NCI-H524 (cell line): Measurements from ENCODE around the gene COG7.
A peak's percentile ranks its signal among the peaks of the same experiment; 100 is the strongest.
"Not testable (repeated sequence)": the region's sequence is repeated elsewhere in the genome, so short reads cannot be mapped to it uniquely, and the experiment has no call there.

Experiments
- DNase-seq, 2 experiments: peaks; one replicate each; lab custom pipeline; 2025; lab: John Stamatoyannopoulos, UW

The COG7 gene

DNA sequence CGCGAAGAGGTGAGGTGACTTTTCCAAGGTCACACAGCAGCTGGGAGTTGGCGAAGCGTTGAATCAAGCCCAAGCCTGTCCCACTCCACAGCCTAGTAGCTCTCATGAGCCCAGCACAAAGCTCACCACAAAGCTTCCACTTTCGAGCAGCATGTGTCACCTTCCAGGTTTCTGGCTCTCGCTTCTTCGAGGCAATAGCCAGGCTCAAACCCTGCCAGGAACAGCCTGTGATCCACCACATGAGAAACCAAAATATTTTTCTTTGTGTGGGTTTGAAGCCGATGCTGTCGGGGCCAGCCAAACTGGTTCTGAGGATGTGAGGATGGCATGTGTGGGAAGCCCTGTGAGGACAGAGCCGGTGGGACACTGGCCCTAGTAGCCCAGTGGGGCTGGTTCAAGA, 68.1 kb downstream of the COG7 start:
- no peak for DNase-seq

DNA sequence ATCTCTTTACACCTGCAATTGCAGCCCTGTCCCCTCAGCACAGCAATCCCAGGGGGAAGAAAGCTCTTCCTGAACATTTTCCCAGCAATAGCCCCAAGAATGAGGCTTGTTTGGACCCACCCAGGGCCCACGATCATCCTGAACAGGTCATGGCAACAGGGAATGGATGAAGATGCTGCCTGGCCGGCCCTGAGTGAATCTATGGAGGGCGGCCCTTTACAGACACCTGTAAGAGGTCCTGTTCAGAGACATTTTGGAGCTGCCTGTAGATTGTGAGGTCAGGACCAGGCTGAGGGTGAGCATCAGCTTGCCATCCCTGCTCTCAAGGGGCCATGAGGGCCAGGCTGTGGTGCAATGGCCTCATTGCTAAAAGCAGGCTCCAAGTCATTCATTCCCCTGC, 69.1 kb downstream of the COG7 start:
- DNase-seq: no peak

DNA sequence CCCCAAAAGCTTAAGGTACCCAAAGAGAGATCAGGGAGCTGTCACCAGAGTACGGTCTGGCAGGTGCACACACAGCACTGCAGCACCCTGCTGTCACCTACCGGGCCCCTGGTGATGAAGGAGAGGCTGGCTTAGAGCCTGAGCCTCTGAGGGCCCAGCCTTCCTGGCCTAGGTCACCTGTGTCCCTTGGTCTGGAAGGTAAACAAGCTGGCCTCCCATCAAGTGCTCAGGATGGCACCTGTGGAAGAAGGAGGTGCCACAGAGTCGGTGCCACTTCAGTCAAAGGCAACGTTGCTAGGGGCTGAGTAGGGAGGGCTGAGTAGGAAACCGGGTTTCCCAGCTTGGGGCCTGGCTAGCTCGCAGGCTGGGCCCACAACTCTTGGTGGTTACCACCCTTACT, 70.7 kb downstream of the COG7 start:
- DNase-seq: no peak

DNA sequence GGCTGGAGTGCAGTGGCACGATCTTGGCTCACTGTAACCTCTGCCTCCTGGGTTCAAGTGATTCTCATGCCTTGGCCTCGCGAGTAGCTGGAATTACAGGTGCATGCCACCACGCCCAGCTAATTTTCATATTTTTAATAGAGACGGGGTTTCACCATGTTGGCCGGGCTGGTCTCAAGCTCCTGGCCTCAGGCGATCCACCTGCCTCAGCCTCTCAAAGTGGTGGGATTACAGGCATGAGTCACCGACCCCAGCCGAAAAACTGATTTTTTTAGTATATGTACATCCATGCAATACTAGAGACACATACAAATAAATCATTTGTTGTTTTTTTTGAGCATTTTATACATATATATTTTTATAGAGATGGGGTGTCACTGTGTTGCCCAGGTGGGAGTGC, 71.3 kb downstream of the COG7 start:
- DNase-seq: not testable (repeated sequence)

DNA sequence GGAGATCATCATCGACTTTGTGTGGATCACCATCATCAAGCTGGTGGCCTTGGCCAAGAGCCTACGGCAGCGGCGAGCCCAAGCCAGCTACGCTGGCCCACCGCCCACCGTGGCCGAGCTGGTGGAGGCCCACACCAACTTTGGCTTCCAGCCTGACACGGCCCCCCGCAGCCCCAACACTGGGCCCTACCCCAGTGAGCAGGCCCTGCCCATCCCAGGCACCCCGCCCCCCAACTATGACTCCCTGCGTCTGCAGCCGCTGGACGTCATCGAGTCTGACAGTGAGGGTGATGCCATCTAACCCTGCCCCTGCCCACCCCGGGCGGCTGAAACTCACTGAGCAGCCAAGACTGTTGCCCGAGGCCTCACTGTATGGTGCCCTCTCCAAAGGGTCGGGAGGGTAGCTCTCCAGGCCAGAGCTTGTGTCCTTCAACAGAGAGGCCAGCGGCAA, 72.5 kb downstream of the COG7 start:
- no peak for DNase-seq

DNA sequence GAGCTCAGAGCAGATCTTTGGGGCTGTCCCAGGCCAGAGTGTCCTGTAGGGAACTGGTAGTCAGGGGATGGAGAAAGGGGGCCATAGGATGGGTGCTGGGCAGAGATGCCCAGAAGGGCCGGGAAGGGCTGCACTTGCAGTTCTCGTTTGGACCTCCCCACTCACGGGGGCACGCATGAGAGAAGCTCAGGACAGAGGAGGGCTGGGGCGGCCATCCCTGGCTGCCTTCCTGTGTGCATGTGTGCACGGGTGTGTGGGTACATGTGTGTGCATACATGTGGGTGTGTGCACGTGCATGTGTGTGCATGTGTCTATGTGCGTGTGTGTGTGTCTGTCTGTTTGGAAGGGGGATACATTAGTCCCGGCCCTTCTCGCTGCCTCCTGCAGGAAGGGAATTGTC, 73.3 kb downstream of the COG7 start:
- no peak for DNase-seq

DNA sequence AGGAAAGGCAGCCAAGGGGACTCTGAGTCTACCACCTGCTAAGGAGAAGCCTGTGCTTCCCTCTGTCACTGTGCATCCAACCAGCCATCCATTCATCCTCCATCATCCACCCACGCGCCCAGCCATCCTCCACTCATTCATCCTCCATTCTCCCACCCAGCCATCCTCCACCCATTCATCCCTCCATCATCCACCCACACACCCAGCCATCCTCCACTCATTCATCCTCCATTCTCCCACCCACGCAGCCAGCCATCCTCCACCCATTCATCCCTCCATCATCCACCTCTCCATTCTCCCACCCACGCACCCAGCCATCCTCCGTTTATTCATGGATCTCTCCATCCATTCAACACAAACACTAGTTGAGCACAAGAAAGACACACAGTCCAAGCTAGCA, 74.1 kb downstream of the COG7 start:
- no peak for DNase-seq

DNA sequence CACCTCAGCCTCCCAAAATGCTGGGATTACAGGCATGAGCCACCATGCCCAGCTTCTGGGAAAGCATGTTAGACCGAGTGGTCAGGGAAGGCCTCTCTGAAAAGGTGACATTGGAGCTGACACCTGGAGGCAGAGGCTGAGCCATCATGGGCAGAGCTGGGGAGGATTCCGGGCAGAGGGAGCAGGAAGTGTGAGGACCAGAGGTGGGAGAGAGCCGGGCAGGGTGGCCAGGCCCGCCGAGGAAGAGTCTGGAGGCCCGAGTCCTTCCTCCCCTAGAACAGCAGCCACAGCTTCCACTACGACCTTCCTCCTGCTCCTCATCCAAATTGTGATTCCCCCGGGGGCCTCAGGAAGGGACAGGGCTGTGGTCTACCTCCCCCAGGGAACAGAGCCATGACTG, 74.7 kb downstream of the COG7 start:
- no peak for DNase-seq

DNA sequence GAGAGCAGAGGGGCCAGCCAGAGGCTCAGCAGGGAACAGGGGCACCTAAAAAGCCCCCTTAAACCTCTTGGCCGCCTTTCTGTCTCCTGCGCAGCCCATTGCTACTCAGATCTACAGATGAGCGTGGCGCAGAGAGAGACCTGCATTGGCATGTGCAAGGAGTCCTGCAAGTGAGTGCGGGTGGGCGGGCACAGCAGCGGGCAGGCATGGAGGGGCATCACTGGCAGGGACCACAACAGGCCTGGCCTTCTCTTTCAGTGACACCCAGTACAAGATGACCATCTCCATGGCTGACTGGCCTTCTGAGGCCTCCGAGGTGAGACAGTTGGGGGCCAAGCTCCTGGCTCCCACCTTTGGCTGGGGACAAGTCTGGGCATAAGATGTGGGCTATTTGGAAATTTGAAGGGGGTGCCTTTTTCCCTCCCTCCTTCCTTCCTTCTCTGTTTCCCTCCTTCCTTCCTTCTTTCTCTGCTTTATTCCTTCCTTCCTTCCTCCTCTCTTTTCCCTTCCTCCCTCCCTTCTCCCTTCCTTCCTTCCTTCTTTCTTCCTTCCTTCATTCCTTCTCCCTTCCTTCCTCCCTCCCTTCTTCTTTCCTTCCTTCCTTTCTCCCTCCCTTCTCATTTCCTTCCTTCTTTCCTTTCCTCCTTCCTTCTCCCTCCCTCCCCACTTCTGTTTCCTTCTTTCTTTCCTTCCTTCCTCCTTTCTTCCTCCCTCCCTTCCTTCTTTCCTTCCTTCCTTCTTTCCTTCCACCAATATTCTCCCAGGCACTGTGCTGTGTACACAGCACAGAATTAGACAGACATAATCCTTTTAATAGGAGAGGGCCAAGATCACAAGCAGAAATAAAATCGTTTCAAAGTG, 75.7 kb downstream of the COG7 start:
- no peak for DNase-seq

DNA sequence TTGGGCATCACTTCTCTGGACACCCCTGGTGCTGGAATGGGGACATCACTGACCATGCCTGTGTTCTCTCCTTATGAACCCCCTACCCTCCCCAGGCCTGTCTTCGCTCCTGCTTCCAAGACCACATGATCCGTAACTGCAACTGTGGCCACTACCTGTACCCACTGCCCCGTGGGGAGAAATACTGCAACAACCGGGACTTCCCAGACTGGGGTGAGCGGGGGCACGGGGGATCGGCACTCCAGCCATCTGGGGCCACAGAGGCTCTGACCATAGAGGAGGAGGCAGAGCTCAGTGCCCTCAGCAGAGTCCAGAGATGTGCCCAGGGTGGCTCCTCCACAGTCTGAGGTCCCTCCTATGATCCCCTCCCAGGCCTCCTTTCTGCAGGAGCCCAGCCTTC, 77.3 kb downstream of the COG7 start:
- no peak for DNase-seq

DNA sequence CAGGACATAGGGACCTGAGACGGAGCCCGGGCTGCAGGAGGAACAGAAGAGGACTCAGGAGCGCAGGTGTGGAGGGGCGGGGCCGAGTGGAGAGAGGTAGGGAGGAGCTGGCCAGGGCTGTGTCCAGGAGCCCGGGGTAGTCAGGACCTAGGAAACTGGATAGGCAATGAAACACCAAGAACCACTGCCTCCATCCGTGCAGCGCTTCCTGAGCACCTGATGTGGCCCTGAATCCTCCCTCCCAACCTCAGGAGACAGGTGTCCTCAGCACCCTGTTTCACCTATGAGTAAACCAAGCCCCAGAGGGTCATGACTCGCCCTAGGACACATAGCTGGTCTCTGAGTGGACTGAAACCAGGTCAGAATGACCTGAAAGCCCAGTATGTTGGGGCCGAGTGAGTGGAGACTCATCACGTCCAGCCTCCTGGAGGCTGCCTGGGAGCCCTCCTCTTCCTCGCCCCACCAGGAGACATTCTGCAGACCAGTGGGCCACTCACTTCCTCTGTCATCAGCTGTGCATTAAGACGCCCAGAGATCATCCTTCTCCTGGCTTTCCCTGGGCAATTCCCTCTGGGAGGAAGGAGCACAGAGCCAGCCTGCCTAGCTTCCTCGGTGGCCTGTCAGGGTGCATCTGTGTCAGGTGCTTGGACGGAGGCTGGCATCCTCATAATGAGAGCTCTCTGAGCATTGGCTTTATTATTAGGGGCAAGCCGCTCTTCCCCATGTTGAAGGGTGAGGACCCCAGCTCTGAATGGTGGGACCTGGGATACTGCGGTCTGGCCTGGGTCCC, 78.1 kb downstream of the COG7 start:
- DNase-seq: no peak

DNA sequence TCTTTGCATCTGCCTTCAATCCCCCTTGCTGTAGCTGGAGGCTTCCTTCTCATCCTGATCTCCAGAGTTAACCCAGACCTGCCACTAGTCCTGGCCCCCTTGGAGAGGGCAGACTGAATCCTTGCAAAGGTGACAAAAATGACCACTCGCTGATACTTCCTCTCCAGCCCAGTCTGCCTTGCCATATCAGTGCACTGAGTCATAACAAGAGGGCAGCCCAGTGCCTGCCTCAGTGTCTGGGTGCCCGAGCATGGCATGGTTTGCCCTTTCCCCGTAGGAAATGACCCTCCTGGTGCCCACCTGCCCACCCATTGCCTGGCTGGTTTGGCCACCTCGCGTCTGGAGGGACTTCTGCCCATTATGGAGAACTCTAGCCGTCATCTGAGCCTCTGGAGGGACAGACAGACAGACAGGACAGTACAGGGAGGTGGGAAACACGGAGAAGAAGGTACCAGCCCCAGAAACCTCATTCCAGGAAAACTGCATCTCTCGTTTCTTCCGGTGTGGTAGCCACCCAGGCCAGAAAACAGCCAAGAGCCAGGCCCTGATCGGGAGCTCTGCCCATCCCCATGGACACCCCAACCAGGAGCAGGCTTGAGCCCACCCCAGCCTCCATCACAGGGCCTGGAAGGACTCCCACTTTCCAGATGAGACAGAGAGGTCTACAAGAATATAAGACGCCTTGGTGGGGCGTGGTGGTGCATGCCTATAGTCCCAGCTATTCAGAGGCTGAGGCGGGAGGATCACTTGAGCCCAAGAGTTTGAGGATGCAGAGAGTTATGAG, 79.4 kb downstream of the COG7 start:
- no peak for DNase-seq

DNA sequence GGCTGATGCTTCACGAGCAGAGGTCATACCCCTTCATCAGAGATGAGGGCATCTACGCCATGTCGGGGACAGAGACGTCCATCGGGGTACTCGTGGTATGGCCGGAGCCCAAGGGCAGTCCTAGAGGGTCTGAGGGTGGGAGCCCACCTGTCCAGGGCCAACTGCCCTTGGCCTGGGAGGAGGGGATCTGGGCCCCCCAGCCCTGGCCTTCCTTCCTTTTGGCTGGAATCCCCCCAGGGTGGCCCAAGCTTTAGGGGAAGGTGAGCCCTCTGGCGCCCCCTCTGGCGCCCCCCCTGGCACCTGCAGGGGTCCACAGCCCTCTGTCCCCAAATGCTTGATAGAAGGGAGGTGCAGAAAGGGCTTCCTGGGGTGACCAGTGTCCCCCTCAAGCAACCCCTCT, 81.6 kb downstream of the COG7 start:
- DNase-seq: no peak

DNA sequence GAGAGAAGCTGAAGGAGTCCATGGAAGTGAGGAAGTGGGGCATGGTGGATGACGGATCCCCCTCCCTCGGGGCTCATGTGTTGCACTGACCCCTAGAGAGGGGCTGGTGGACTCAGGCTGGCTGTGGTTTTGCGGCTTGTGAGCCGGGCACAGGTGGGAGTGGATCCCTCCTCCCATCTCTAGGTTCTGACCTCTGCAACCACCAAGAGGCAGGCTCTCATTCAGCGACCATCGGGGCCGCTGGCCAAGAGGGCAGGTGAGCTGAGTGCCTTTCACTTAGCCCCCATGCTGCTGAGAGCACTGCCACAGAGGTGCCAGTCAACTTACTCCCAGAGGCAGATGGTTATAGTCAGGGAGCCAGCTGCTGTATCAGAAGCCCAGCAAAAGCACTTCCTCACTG, 83.6 kb downstream of the COG7 start:
- DNase-seq: no peak

DNA sequence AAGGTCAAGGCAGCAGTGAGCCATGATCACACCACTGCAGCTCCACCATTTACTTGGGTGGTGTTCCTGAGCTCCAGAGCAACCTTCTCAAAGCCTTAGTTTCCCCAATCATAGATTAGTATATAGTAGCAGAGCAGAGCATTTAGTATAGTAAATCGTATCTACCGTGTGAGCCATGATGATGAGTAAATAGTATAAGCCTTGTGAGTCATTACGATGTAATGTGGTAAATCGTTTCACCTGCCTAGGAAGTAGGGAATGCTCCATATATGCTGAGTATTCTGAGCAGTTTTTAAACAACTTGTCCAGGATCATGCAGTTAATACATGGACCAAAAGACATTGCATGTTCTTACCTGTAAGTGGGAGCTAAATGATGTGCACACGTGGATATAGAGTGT, 84.5 kb downstream of the COG7 start:
- no peak for DNase-seq

DNA sequence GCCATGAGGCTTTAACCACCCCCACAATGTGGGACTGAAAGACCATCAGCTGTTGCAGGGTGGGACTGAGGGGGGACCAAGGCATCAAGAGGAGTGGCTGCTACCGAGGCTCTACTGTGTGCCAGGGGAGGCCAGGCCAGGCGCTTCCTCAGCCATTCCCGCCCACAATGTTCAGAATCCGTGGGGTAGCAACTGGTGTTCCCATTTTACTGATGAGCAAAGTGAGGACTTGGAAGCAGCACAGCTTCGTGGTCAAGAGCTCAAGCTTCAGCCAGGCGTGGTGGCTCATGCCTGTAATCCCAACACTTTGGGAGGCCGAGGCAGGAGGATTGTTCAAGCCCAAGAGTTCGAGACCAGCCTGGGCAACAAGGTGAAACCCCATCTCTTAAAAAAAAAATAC, 85.0 kb downstream of the COG7 start:
- no peak for DNase-seq

DNA sequence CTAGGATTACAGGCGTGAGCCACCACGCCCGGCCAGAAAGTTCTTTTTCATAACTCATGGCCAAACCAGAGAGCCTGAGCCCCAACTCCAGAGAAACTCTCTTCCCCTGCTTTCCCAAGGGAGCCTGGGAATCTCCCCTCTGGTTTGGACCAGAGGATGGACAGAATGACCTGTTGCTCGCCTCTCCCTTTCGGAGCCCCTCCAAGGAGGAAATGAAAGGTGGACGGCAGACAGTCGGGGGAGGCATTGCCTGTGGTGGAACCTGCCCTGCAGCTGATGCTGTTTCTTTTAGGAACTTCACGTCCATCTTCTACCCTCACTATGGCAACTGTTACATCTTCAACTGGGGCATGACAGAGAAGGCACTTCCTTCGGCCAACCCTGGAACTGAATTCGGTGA, 85.4 kb downstream of the COG7 start:
- no peak for DNase-seq

DNA sequence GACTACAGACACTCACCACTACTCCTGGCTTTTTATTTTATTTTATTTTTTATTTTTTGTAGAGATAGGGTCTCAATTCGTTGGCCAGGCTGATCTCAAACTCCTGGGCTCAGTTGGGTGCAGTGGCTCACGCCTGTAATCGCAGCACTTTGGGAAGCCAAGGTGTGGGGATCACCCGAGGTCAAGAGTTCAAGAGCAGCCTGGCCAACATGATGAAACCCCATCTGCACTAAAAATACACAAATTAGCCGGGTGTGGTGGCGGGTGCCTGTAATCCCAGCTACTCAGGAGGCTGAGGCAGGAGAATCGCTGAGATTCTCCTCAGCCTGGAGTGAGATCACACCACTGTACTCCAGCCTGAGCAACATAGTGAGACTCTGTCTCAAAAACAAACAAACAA, 86.6 kb downstream of the COG7 start:
- not testable (repeated sequence) for DNase-seq

DNA sequence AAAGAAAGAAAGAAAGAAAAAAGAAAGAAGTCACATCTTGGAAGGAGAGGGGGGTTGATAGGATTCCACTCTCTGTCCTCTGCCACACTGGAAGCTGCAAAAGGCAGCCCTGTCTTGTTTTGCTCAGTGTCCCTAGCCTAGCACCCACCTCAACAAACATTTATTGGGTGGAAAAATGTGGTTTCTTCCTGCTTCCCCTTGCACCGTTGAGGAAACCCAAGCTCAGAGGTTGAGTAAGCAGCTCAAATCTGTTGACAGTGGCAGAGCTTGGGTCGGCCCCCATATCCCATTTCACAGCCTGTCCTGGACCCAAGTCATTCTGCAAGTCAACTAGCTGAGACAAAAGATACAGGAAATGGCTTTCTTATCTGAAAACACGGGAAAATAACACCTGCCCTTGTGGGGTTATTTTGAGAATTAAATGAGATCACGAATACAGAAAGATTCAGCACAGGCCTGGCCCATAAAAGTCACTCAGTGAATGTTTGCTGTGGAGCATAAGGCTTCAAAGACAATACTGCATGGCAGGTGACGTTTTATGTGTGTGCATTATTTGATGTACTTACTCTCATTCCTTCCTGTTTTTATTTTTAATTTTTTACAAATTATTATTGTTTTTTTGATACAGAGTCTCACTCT, 87.3 kb downstream of the COG7 start:
- DNase-seq: no peak

DNA sequence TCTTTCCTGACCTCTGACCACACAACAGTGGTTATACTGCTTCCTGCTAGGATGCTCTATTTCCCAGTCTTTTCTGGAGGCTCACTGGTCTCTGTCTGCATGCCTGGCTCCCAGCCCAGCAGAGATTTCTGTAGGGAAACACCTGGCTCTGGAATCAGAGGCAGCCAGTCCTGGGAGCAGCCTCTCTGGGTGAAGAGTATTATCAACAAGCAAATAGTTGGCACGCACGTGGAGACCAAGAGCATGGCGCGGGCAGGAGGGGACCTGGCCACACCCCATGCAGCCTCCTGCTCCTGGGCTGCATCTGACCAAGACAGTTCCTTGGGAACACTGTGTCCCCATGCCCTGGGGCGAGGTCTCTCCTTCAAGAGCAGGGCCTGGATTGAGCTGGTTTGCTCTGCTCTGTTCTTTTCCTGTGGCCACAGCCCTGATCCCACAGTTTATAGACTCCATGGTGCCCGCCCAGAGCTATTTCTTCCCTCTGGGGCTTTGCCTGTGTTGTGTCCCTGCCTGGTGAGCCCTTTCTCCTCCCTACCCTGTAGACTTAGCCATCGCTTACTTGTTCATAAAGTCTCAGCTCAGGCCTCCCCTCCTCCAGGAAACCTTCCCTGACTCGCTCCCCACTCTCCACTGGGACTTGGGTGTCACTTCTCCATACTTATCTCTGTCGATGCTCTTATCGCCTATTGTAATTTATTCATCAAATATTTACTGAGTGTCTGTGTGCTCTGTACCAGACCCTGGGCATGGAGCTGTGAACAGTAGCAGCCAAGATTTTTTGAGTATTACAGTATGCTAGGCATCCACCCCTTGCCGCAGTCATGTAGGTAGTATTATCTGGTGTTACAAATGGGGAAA, 90.3 kb downstream of the COG7 start:
- DNase-seq: peak in 1 of 2 experiments; percentile 26

DNA sequence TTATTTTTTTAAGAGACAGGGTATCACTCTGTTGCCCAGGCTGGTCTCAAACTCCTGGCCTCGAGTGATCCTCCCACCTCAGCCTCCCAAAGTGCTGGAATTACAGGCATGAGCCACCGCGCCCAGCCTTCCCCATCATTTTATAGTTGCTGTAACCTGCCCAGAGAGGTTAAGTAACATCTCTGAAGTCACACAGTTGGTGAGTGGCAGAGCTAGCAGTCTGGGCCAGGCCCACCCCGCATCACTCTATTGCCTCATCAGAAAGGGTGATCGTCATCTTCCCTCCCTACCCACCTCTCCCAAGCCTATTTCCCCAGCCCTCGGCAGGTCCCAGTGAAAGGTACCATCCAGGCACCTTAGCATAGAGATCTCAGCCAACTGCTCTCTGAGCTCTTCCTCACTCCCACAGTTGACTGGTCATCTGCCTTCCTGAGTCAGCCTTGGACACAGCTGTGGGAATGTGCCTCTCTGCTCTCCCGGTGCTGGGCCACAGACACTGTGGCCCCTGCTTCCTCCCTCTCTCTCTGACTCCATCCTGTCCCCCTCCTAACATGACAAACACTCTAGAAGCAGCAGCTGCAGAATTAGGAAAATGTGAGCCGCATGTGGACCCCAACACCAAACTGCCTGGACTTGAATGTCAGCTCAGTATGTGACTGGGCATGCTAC, 93.8 kb downstream of the COG7 start:
- no peak for DNase-seq
